Liver (tissue), 2 donors: ENCODE results near the gene PARP9.

Experiments
- CTCF ChIP-seq: fragments of 150-350 bp; IDR thresholded peaks from 2 replicates; pipeline ENCODE4 v1.5.1; 2017; ENCODE audit warnings: improper control_type of control experiment, low read depth, low read length; ENCODE audit not compliant: missing input control
- TF ChIP-seq, protein P1 (sequence below): IDR thresholded peaks from 2 replicates; pipeline ENCODE4 v1.6.1; 2016; ENCODE audit warnings: antibody characterized with exemption
- donor health status: healthy.

GRCh38 chr3:122515020-122515468 lies 49.1 kb downstream of the PARP9 start:
- no peak for TF ChIP-seq CTCF
- TF ChIP-seq, protein P1, sequence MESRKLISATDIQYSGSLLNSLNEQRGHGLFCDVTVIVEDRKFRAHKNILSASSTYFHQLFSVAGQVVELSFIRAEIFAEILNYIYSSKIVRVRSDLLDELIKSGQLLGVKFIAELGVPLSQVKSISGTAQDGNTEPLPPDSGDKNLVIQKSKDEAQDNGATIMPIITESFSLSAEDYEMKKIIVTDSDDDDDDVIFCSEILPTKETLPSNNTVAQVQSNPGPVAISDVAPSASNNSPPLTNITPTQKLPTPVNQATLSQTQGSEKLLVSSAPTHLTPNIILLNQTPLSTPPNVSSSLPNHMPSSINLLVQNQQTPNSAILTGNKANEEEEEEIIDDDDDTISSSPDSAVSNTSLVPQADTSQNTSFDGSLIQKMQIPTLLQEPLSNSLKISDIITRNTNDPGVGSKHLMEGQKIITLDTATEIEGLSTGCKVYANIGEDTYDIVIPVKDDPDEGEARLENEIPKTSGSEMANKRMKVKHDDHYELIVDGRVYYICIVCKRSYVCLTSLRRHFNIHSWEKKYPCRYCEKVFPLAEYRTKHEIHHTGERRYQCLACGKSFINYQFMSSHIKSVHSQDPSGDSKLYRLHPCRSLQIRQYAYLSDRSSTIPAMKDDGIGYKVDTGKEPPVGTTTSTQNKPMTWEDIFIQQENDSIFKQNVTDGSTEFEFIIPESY, result no peak
